GM12878 (cell line): ENCODE data around the gene ASIC3. TPM values are rescaled to one million over a fixed set of nuclear protein-coding genes. Genes with fewer than 3 reads are reported as not detected.

Experiments used
- ATF7 ChIP-seq: fragments of 450-650 bp; IDR thresholded peaks from 2 replicates; pipeline ENCODE4 v1.6.1; 2016; ENCODE audit warnings: low read depth, mild to moderate bottlenecking
- BMI1 ChIP-seq: fragments of 450-650 bp; IDR thresholded peaks from 2 replicates; pipeline ENCODE4 v1.6.1; 2016; ENCODE audit warnings: mild to moderate bottlenecking, moderate library complexity, borderline replicate concordance
- CBX5 ChIP-seq: sonication (generic); IDR thresholded peaks from 2 replicates; pipeline ENCODE4 v1.6.1; 2016; ENCODE audit warnings: low read depth, moderate library complexity, mild to moderate bottlenecking, inconsistent platforms
- CREM ChIP-seq: IDR thresholded peaks from 2 replicates; pipeline ENCODE4 v1.6.1; 2014; ENCODE audit warnings: antibody characterized with exemption, low read depth
- ELK1 ChIP-seq: IDR thresholded peaks from 2 replicates; pipeline ENCODE4 v1.6.1; 2012; ENCODE audit warnings: low read depth, low read length, improper control_type of control experiment
- ETV6 ChIP-seq, 2 experiments: fragments of 450-650 bp in 1 of 2; IDR thresholded peaks in 1 of 2; conservative IDR thresholded peaks in 1 of 2; 2 replicates each; pipeline ENCODE4 v1.6.1; 2014; ENCODE audit warnings: antibody characterized with exemption in 1 of 2, borderline replicate concordance in 1 of 2, low read depth in 1 of 2, mild to moderate bottlenecking in 1 of 2, moderate library complexity in 1 of 2
- EZH2 ChIP-seq: IDR thresholded peaks from 2 replicates; pipeline ENCODE4 v1.6.1; 2012; ENCODE audit warnings: low read depth, mild to moderate bottlenecking, control low read depth, inconsistent platforms, low read length, borderline replicate concordance; ENCODE audit not compliant: control insufficient read depth
- IKZF1 ChIP-seq: fragments of 450-650 bp; conservative IDR thresholded peaks from 2 replicates; pipeline ENCODE4 v1.6.1; 2017; ENCODE audit warnings: antibody characterized with exemption, mild to moderate bottlenecking
- KLF5 ChIP-seq: fragments of 450-650 bp; IDR thresholded peaks from 2 replicates; pipeline ENCODE4 v1.6.1; 2014; ENCODE audit warnings: mild to moderate bottlenecking; ENCODE audit not compliant: partially characterized antibody
- MXI1 ChIP-seq: fragments of 150-350 bp; IDR thresholded peaks from 2 replicates; pipeline ENCODE4 v1.6.1; 2011; ENCODE audit warnings: low read depth, mild to moderate bottlenecking, inconsistent platforms, low read length, improper control_type of control experiment
- NFYA ChIP-seq: IDR thresholded peaks from 2 replicates; pipeline ENCODE4 v1.6.1; 2011; ENCODE audit warnings: low read depth, mild to moderate bottlenecking, low read length, improper control_type of control experiment, borderline replicate concordance
- NRF1 ChIP-seq: conservative IDR thresholded peaks from 2 replicates; pipeline ENCODE4 v1.6.1; 2011; ENCODE audit warnings: mild to moderate bottlenecking, low read depth, low read length, improper control_type of control experiment
- POLR2A ChIP-seq: IDR thresholded peaks from 2 replicates; pipeline ENCODE4 v1.6.1; 2011; ENCODE audit warnings: low read depth, mild to moderate bottlenecking, low read length
- RUNX3 ChIP-seq: IDR thresholded peaks from 2 replicates; pipeline ENCODE4 v1.6.1; 2012; ENCODE audit warnings: low read length, inconsistent platforms
- SMAD1 ChIP-seq: fragments of 450-650 bp; IDR thresholded peaks from 2 replicates; pipeline ENCODE4 v1.6.1; 2018; ENCODE audit warnings: mild to moderate bottlenecking, low read depth; ENCODE audit not compliant: partially characterized antibody
- SMARCA5 ChIP-seq: fragments of 450-650 bp; IDR thresholded peaks from 2 replicates; pipeline ENCODE4 v1.6.1; 2017; ENCODE audit warnings: mild to moderate bottlenecking
- SREBF2 ChIP-seq: IDR thresholded peaks from 2 replicates; pipeline ENCODE4 v1.6.1; 2012; ENCODE audit warnings: mild to moderate bottlenecking, low read length
- STAT1 ChIP-seq: fragments of 450-650 bp; conservative IDR thresholded peaks from 2 replicates; pipeline ENCODE4 v1.6.1; 2014; ENCODE audit warnings: antibody characterized with exemption, mild to moderate bottlenecking
- SUPT20H ChIP-seq: IDR thresholded peaks from 2 replicates; pipeline ENCODE4 v1.6.1; 2011; ENCODE audit warnings: low read depth, mild to moderate bottlenecking, low read length, moderate library complexity, borderline replicate concordance; ENCODE audit not compliant: control insufficient read depth
- TCF12 ChIP-seq: IDR thresholded peaks from 2 replicates; pipeline ENCODE4 v1.6.1; 2011; ENCODE audit warnings: low read depth, mild to moderate bottlenecking, low read length
- TCF7 ChIP-seq: IDR thresholded peaks from 2 replicates; pipeline ENCODE4 v1.6.1; 2014; ENCODE audit warnings: antibody characterized with exemption, borderline replicate concordance
- USF1 ChIP-seq: IDR thresholded peaks from 2 replicates; pipeline ENCODE4 v1.6.1; 2011; ENCODE audit warnings: borderline replicate concordance, low read depth, mild to moderate bottlenecking, moderate library complexity, mixed read lengths, low read length; ENCODE audit not compliant: insufficient read depth; ENCODE audit errors: extremely low read length
- USF2 ChIP-seq: IDR thresholded peaks from 2 replicates; pipeline ENCODE4 v1.6.1; 2011; ENCODE audit warnings: low read depth, low read length, improper control_type of control experiment, borderline replicate concordance
- ZSCAN29 ChIP-seq: fragments of 450-650 bp; IDR thresholded peaks from 2 replicates; pipeline ENCODE4 v1.6.1; 2017; ENCODE audit warnings: mild to moderate bottlenecking, moderate library complexity
- polyA plus RNA-seq, 11 experiments: library from polyadenylated mRNA; depleted of rRNA in 4 of 11; unstranded in 6 of 11; stranded (reverse) in 5 of 11; fragments of >200 nt; fragmentation: Nextera tagmentation in 4 of 11; fragmentation: Illumina TruSeq in 1 of 11; extraction: Ambion mirVana in 4 of 11; extraction: Trizol in 1 of 11; gene quantifications; 1 replicate in 1 of 11; 2 replicates in 10 of 11; pipeline versions ENCODE4 v1.2.1 to v1.2.3, GENCODE V29; 2011 to 2016; ENCODE audit warnings: inconsistent platforms in 2 of 11, missing spikeins in 2 of 11, low read depth in 1 of 11
- total RNA-seq, 4 experiments: library from RNA; depleted of rRNA in 3 of 4; stranded (reverse); fragments of >200 nt in 3 of 4; fragmentation: Illumina TruSeq in 1 of 4; extraction: Trizol in 1 of 4; gene quantifications; 2 replicates each; pipeline versions ENCODE4 v1.2.1 to v1.2.3, GENCODE V29; 2013 to 2021
- TF ChIP-seq, protein P1 (sequence below): fragments of 450-650 bp; IDR thresholded peaks from 2 replicates; pipeline ENCODE4 v1.6.1; 2016; ENCODE audit warnings: mild to moderate bottlenecking

ASIC3 gene
- total and polyA plus RNA-seq, 10 of the 15 experiments (the other 5 are each of a cell fraction or from before 2014, with no cell fraction given): 0.07 to 1.0 (median 0.44) TPM; not detected in 4

- no peak for TF ChIP-seq ELK1
- no peak for TF ChIP-seq SREBF2
- no peak for TF ChIP-seq ETV6 (conservative IDR thresholded peaks at IDR 0.05 in 1 of 2, IDR thresholded peaks at IDR 0.05 in 1 of 2; ENCODE audit: borderline replicate concordance in 1 of 2, low read depth in 1 of 2)
- TF ChIP-seq EZH2: no peak
- no peak for TF ChIP-seq SUPT20H
- TF ChIP-seq SMARCA5: no peak; the same call in 1 of the 2 replicates
- TF ChIP-seq STAT1: no peak
- TF ChIP-seq CBX5: no peak
- TF ChIP-seq USF1: no peak
- TF ChIP-seq NRF1: no peak
- TF ChIP-seq CREM: no peak
- no peak for TF ChIP-seq BMI1
- TF ChIP-seq, protein P1, sequence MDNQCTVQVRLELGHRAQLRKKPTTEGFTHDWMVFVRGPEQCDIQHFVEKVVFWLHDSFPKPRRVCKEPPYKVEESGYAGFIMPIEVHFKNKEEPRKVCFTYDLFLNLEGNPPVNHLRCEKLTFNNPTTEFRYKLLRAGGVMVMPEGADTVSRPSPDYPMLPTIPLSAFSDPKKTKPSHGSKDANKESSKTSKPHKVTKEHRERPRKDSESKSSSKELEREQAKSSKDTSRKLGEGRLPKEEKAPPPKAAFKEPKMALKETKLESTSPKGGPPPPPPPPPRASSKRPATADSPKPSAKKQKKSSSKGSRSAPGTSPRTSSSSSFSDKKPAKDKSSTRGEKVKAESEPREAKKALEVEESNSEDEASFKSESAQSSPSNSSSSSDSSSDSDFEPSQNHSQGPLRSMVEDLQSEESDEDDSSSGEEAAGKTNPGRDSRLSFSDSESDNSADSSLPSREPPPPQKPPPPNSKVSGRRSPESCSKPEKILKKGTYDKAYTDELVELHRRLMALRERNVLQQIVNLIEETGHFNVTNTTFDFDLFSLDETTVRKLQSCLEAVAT: no peak; the same call in 1 of the 2 replicates
- TF ChIP-seq MXI1: no peak
- TF ChIP-seq KLF5: no peak
- TF ChIP-seq ATF7: no peak
- peak; percentile 52 for TF ChIP-seq IKZF1
- TF ChIP-seq TCF7: no peak
- no peak for TF ChIP-seq ZSCAN29
- no peak for TF ChIP-seq RUNX3
- TF ChIP-seq NFYA: no peak
- no peak for TF ChIP-seq TCF12
- peak; percentile 46; the same call in 1 of the 2 replicates for TF ChIP-seq POLR2A
- no peak for TF ChIP-seq SMAD1
- no peak for TF ChIP-seq USF2
Observed at GRCh38 chr7:151059367-151060112, 11.2 kb downstream of the ASIC3 start, which contains the start of gene SLC4A2 (continued).
